ENCODE results near the gene TMEM259.

- TF ChIP-seq, protein P1, sequence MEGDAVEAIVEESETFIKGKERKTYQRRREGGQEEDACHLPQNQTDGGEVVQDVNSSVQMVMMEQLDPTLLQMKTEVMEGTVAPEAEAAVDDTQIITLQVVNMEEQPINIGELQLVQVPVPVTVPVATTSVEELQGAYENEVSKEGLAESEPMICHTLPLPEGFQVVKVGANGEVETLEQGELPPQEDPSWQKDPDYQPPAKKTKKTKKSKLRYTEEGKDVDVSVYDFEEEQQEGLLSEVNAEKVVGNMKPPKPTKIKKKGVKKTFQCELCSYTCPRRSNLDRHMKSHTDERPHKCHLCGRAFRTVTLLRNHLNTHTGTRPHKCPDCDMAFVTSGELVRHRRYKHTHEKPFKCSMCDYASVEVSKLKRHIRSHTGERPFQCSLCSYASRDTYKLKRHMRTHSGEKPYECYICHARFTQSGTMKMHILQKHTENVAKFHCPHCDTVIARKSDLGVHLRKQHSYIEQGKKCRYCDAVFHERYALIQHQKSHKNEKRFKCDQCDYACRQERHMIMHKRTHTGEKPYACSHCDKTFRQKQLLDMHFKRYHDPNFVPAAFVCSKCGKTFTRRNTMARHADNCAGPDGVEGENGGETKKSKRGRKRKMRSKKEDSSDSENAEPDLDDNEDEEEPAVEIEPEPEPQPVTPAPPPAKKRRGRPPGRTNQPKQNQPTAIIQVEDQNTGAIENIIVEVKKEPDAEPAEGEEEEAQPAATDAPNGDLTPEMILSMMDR (IDR thresholded peaks at IDR 0.05; ENCODE audit: control extremely low read depth in 1 of 3, insufficient read depth in 1 of 3, low read depth in 1 of 3, low read length in 3 of 3): no peak
- TF ChIP-seq CBX5 (IDR thresholded peaks at IDR 0.05; ENCODE audit: low read depth, low read length): no peak
- TF ChIP-seq KDM1A (IDR thresholded peaks at IDR 0.05; ENCODE audit: borderline replicate concordance, low read length): no peak
- no peak for TF ChIP-seq EGR1 (IDR thresholded peaks at IDR 0.05; ENCODE audit: borderline replicate concordance, low read depth, low read length)
- TF ChIP-seq YY1 (IDR thresholded peaks at IDR 0.05; ENCODE audit: low read depth, low read length): no peak
- no peak for TF ChIP-seq TEAD4 (IDR thresholded peaks at IDR 0.05; ENCODE audit: low read depth, low read length)
- no peak for TF ChIP-seq PHF8 (conservative IDR thresholded peaks at IDR 0.05; ENCODE audit: low read depth, low read length)
Observed at GRCh38 chr19:998064-998463, 22.9 kb downstream of the TMEM259 start.

Measured in H1 (cell line).